Endothelial cell of umbilical vein (primary cell): ENCODE data around the gene ZNF740. TPM values are rescaled to one million over a fixed set of nuclear protein-coding genes. Genes with fewer than 3 reads are reported as not detected.

Source experiments
- BruUV-seq: library from RNA; stranded (reverse); fragments of 400-500 nt; replicated peaks from 2 replicates; lab custom pipeline; 2021; lab: Mats Ljungman, UMichigan
- CTCF ChIA-PET: fragments of 300-600, 350-600 bp; sonication (Branson Sonifier 250); formaldehyde crosslinking; loops from one replicate; lab custom pipeline; 2021; ENCODE audit warnings: antibody characterized with exemption, inconsistent platforms; lab: Charles Lee
- POLR2A ChIA-PET: fragments of 300-600, 350-600 bp; sonication (Branson Sonifier 250); formaldehyde crosslinking; loops from one replicate; lab custom pipeline; 2021; ENCODE audit warnings: antibody characterized with exemption, inconsistent platforms; lab: Charles Lee
- DNase-seq: peaks from one replicate; pipeline ENCODE4 v3.0.0-alpha.2; 2011; ENCODE audit warnings: low read depth, low spot score
- FAIRE-seq: peaks from 2 replicates; lab custom pipeline; 2011; peaks lifted over from hg19 to GRCh38; lab: Jason Lieb, UNC
- H2AFZ ChIP-seq: 2 replicates; pipeline ENCODE4 v1.6.0; 2012; ENCODE audit warnings: low read depth, low read length, control low read depth, inconsistent platforms
- H3K27ac ChIP-seq: 2 replicates; pipeline ENCODE4 v1.5.1; 2011; ENCODE audit warnings: low read depth, mild to moderate bottlenecking, control low read depth, low read length, moderate library complexity; ENCODE audit not compliant: insufficient read depth
- H3K27me3 ChIP-seq, 2 experiments: 2 replicates each; pipeline versions ENCODE4 v1.6.0 to v1.6.1; 2011; ENCODE audit warnings: low read length in 2 of 2, mixed read lengths in 1 of 2; ENCODE audit not compliant: control insufficient read depth in 2 of 2, insufficient read depth in 2 of 2
- H3K36me3 ChIP-seq, 2 experiments: 2 replicates in 1 of 2; 3 replicates in 1 of 2; pipeline ENCODE4 v1.5.1; 2011; ENCODE audit warnings: low read length in 2 of 2, mild to moderate bottlenecking in 1 of 2, moderate library complexity in 1 of 2; ENCODE audit not compliant: control insufficient read depth in 2 of 2, insufficient read depth in 2 of 2; ENCODE audit errors: extremely low read depth in 1 of 2
- H3K4me1 ChIP-seq: 3 replicates; pipeline ENCODE4 v1.5.1; 2011; ENCODE audit warnings: mild to moderate bottlenecking, low read length; ENCODE audit not compliant: control insufficient read depth, insufficient read depth; ENCODE audit errors: extremely low read depth
- H3K4me2 ChIP-seq: 2 replicates; pipeline ENCODE4 v1.6.1; 2011; ENCODE audit warnings: low read length, control low read depth, mixed read lengths; ENCODE audit not compliant: insufficient read depth
- H3K4me3 ChIP-seq, 3 experiments: fragments of 200-600 bp in 1 of 3; sonication (generic), shearing (Covaris generic) in 1 of 3; replicated peaks in 1 of 3; 2 replicates each; pipeline ENCODE4 v1.5.1; 2011 to 2016; ENCODE audit warnings: control low read depth in 3 of 3, low read length in 3 of 3, mild to moderate bottlenecking in 2 of 3, inconsistent platforms in 1 of 3, low read depth in 1 of 3, moderate library complexity in 1 of 3; ENCODE audit not compliant: insufficient read depth in 1 of 3
- H3K79me2 ChIP-seq: 2 replicates; pipeline ENCODE4 v1.6.0; 2012; ENCODE audit warnings: low read length, inconsistent platforms; ENCODE audit not compliant: control insufficient read depth, insufficient read depth
- H3K9ac ChIP-seq: replicated peaks from 2 replicates; pipeline ENCODE3; 2011; ENCODE audit warnings: low read length, control low read depth; ENCODE audit not compliant: insufficient read depth; ENCODE audit errors: extremely low read depth
- H3K9me1 ChIP-seq: replicated peaks from 3 replicates; pipeline ENCODE4 v1.6.0; 2011; ENCODE audit warnings: mild to moderate bottlenecking, low read length; ENCODE audit not compliant: control insufficient read depth, insufficient read depth; ENCODE audit errors: extremely low read depth
- H3K9me3 ChIP-seq: replicated peaks from 2 replicates; pipeline ENCODE4 v1.5.1; 2012; ENCODE audit warnings: low read length, inconsistent platforms; ENCODE audit not compliant: control insufficient read depth, insufficient read depth
- H4K20me1 ChIP-seq: replicated peaks from 2 replicates; pipeline ENCODE3; 2011; ENCODE audit warnings: mild to moderate bottlenecking, low read length; ENCODE audit not compliant: control insufficient read depth, insufficient read depth; ENCODE audit errors: extremely low read depth
- CTCF ChIP-seq, 2 donors: IDR thresholded peaks; 1 replicate in 1 of 2; 2 replicates in 1 of 2; pipeline ENCODE4 v1.5.1; 2011; ENCODE audit warnings: low read length in 2 of 2, mild to moderate bottlenecking in 2 of 2, moderate library complexity in 2 of 2, control low read depth in 1 of 2, inconsistent platforms in 1 of 2, low read depth in 1 of 2; ENCODE audit not compliant: insufficient read depth in 1 of 2; ENCODE audit errors: extremely low read depth in 1 of 2
- FOS ChIP-seq: IDR thresholded peaks from 2 replicates; pipeline ENCODE4 v1.6.1; 2011; ENCODE audit warnings: mild to moderate bottlenecking, low read length, moderate library complexity, borderline replicate concordance; ENCODE audit not compliant: insufficient read depth
- GATA2 ChIP-seq: IDR thresholded peaks from 2 replicates; pipeline ENCODE4 v1.7.0; 2011; ENCODE audit warnings: low read depth, mild to moderate bottlenecking, moderate library complexity, mixed read lengths, low read length; ENCODE audit not compliant: insufficient read length, insufficient read depth
- JUN ChIP-seq: IDR thresholded peaks from 2 replicates; pipeline ENCODE4 v1.6.1; 2011; ENCODE audit warnings: borderline replicate concordance, low read depth; ENCODE audit not compliant: insufficient read length, insufficient read depth
- MAX ChIP-seq: IDR thresholded peaks from 2 replicates; pipeline ENCODE4 v1.6.1; 2011; ENCODE audit not compliant: insufficient read depth, insufficient read length
- MYC ChIP-seq: IDR thresholded peaks from one replicate; pipeline ENCODE4 v1.6.1; 2011; ENCODE audit warnings: mild to moderate bottlenecking, low read depth, low read length
- POLR2A ChIP-seq: IDR thresholded peaks from 2 replicates; pipeline ENCODE4 v1.6.1; 2012; ENCODE audit warnings: low read depth, mild to moderate bottlenecking, control low read depth, low read length
- dilution Hi-C: fragments of 300-500 bp; cut with MboI; formaldehyde crosslinking; loops from one replicate; pipeline ENCODE4 v1.15.0; 2019; ENCODE audit warnings: low sequenced_read_pairs; ENCODE audit not compliant: extremely low pct_ligation_motif_present
- intact Hi-C: fragments of 100-400 bp; cut with micrococcal nuclease; formaldehyde crosslinking; loops from one replicate; pipeline ENCODE4 v1.10.0; 2022
- polyA plus RNA-seq, 4 experiments: library from polyadenylated mRNA; depleted of rRNA in 3 of 4; stranded (reverse) in 3 of 4; unstranded in 1 of 4; fragments of >200 nt; gene quantifications; 2 replicates each; pipeline versions ENCODE4 v1.2.1 to v1.2.3, GENCODE V29; 2011 to 2012; ENCODE audit warnings: missing spikeins in 1 of 4
- total RNA-seq: library from RNA; stranded (reverse); gene quantifications from 2 replicates; pipeline ENCODE4 v1.2.3, GENCODE V29; 2021

Gene ZNF740
- total and polyA plus RNA-seq, 2 donors (not counting 3 experiments of a cell fraction or from before 2014, with no cell fraction given), result 10.5 to 38.1 TPM

- dilution Hi-C loops, result no loop called here
- no peaks in the 10 kb centered on the region for H3K9me3 ChIP-seq
- POLR2A ChIA-PET, result no interaction called here
- no peaks in the 10 kb centered on the region for H3K4me1 ChIP-seq
- H3K9me1 ChIP-seq, result no peaks in the 10 kb centered on the region
- FAIRE-seq (peak; percentile 4), DNase-seq (no peak)
- no TSS peak for BruUV-seq
- H3K27me3 ChIP-seq, result no peaks in the 10 kb centered on the region
- CTCF ChIA-PET, result no interaction called here
- H3K9ac ChIP-seq, result no peak overlapping the region
- TF ChIP-seq FOS (no peak), CTCF (IDR thresholded peaks at IDR 0.05; ENCODE audit: extremely low read depth in 1 of 2, insufficient read depth in 1 of 2, low read depth in 1 of 2, low read length in 2 of 2) (no peak), POLR2A (no peak), MAX (no peak), JUN (no peak), GATA2 (no peak), MYC (no peak)
- H3K79me2 ChIP-seq, result no peaks in the 10 kb centered on the region
- H4K20me1 ChIP-seq, result no peaks in the 10 kb centered on the region
- no peak overlapping the region for H3K4me2 ChIP-seq
- intact Hi-C loops, result no loop called here
- H3K36me3 ChIP-seq, result no peaks in the 10 kb centered on the region
- H3K27ac ChIP-seq, result no peak overlapping the region
- no peak overlapping the region for H3K4me3 ChIP-seq
- H2AFZ ChIP-seq, result no peak overlapping the region
Measured at GRCh38 chr12:53204351-53204750, 23.8 kb downstream of the ZNF740 start.
